Renal cortical epithelial cell (primary cell): ENCODE measurements around the gene CD248. TPM values are rescaled to one million over a fixed set of nuclear protein-coding genes. Genes with fewer than 3 reads are reported as not detected.

Experiments
- DNase-seq: peaks from one replicate; pipeline ENCODE4 v3.0.0-alpha.2; 2011; ENCODE audit warnings: low read depth
- total RNA-seq: library from RNA; depleted of rRNA; stranded (reverse); fragments of >200 nt; gene quantifications from 2 replicates; pipeline ENCODE4 v1.2.3, GENCODE V29; 2014

The CD248 gene
- total RNA-seq, 1 donor from 2014 or later, result not detected

- DNase-seq, result no peak
Observed at GRCh38 chr11:66340596-66341501, 24.0 kb upstream of the CD248 start.

- DNase-seq, result no peak
Observed at GRCh38 chr11:66339686-66340483, 23.0 kb upstream of the CD248 start.

- DNase-seq, result peak; percentile 31
Observed at GRCh38 chr11:66339162-66339675, 22.4 kb upstream of the CD248 start.

GRCh38 chr11:66338276-66339161 is 21.7 kb upstream of the CD248 start:
- DNase-seq, result no peak

- DNase-seq, result no peak
Observed at GRCh38 chr11:66337103-66337899, 20.5 kb upstream of the CD248 start.

GRCh38 chr11:66336234-66337102 is 19.6 kb upstream of the CD248 start, which contains the start of gene RIN1:
RIN1 (minus strand) TSS chr11:66336434; CDS start chr11:66336402, 32 bp downstream.
- DNase-seq, result peak; percentile 97

- no peak for DNase-seq
Observed at GRCh38 chr11:66335531-66336233, 18.8 kb upstream of the CD248 start.

- DNase-seq, result no peak
Observed at GRCh38 chr11:66334605-66335442, 18.0 kb upstream of the CD248 start.

- DNase-seq, result no peak
Observed at GRCh38 chr11:66333896-66334604, 17.2 kb upstream of the CD248 start.

- DNase-seq, result no peak
Observed at GRCh38 chr11:66333220-66333877, 16.5 kb upstream of the CD248 start.

GRCh38 chr11:66332371-66333219 is 15.8 kb upstream of the CD248 start:
- no peak for DNase-seq

GRCh38 chr11:66331542-66332370 is 14.9 kb upstream of the CD248 start:
- no peak for DNase-seq

- DNase-seq, result no peak
Observed at GRCh38 chr11:66330931-66331330, 14.1 kb upstream of the CD248 start.

- DNase-seq, result no peak
Observed at GRCh38 chr11:66329165-66329673, 12.4 kb upstream of the CD248 start.
